ENCODE results near the gene TMCO4.

Gene TMCO4

GRCh38 chr1:19633106-19633505, 166.6 kb downstream of the TMCO4 start:
- TF ChIP-seq, protein P1, sequence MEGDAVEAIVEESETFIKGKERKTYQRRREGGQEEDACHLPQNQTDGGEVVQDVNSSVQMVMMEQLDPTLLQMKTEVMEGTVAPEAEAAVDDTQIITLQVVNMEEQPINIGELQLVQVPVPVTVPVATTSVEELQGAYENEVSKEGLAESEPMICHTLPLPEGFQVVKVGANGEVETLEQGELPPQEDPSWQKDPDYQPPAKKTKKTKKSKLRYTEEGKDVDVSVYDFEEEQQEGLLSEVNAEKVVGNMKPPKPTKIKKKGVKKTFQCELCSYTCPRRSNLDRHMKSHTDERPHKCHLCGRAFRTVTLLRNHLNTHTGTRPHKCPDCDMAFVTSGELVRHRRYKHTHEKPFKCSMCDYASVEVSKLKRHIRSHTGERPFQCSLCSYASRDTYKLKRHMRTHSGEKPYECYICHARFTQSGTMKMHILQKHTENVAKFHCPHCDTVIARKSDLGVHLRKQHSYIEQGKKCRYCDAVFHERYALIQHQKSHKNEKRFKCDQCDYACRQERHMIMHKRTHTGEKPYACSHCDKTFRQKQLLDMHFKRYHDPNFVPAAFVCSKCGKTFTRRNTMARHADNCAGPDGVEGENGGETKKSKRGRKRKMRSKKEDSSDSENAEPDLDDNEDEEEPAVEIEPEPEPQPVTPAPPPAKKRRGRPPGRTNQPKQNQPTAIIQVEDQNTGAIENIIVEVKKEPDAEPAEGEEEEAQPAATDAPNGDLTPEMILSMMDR (IDR thresholded peaks at IDR 0.05; ENCODE audit: insufficient read depth, missing control alignments): no peak
- no peak for FAIRE-seq
- no peak for DNase-seq (ENCODE audit: insufficient read length, low spot score)

All from D721Med (cell line).